ENCODE measurements around the gene GSTM5. TPM values are rescaled to one million over a fixed set of nuclear protein-coding genes. Genes with fewer than 3 reads are reported as not detected.
"Not testable (repeated sequence)": the region's sequence is repeated elsewhere in the genome, so short reads cannot be mapped to it uniquely, and the experiment has no call there.

GSTM5 gene
- total RNA-seq, 1 donor from 2014 or later, result 0.20 TPM

DNA sequence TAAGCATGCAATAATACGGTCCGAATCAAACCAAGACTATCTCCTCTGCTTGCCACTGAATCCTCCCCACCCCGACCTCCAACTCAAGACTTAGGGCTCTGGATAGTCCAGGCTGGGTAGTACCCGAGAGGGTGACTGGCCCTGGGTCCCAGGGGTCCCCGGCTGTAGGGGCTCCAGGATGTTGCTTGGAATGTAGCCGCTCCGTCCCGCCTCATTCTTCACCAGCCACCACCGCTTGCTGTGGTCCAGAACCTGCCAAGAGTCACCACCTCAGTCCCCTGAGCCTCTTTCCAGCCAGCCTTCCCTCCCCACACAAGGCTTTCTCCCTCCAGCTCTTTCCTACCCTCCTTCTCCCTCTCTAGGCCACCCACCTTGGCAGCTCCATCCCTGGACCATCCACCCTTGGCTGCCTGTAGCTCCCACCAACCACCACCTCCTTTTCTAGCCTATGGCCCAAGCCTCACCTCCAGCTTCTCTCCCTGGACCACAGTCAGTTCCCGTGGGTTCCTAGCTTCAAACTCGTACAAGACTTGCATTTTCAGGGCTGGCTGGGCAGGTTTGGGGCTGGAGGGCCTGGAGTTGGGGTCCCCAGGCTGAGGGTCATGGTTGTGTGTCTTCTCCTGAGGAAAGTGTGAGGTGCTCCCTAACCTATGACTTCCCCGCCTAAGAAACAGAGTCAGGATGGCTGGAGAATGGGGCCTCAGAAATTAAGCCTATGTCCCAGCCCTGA is 39.6 kb downstream of the GSTM5 start:
- no peak for DNase-seq

DNA sequence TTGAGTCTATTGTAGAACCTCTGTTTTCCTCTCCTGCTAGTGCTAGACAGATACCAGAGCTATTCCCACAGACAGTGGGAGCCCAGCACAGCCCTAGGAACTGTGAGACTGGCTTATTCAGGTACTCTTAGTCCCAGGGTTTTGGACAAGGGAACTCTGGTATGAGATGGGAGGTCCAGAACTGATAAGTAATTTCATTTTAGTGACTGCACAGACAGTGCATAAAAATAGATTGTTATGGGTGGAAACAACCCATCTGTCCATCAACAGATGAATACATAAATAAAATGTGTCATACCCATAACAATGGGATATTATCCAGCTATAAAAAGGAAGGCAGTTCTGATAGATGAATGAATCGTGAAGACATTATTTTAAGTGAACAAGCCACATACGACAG is 42.7 kb downstream of the GSTM5 start:
- no peak overlapping the region for H3K27ac Mint-ChIP-seq (ENCODE audit: unreplicated experiment)

More for the DNA sequence above, 39.6 kb downstream of the GSTM5 start:
- TF ChIP-seq, protein P1, sequence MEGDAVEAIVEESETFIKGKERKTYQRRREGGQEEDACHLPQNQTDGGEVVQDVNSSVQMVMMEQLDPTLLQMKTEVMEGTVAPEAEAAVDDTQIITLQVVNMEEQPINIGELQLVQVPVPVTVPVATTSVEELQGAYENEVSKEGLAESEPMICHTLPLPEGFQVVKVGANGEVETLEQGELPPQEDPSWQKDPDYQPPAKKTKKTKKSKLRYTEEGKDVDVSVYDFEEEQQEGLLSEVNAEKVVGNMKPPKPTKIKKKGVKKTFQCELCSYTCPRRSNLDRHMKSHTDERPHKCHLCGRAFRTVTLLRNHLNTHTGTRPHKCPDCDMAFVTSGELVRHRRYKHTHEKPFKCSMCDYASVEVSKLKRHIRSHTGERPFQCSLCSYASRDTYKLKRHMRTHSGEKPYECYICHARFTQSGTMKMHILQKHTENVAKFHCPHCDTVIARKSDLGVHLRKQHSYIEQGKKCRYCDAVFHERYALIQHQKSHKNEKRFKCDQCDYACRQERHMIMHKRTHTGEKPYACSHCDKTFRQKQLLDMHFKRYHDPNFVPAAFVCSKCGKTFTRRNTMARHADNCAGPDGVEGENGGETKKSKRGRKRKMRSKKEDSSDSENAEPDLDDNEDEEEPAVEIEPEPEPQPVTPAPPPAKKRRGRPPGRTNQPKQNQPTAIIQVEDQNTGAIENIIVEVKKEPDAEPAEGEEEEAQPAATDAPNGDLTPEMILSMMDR (IDR thresholded peaks at IDR 0.05; ENCODE audit: partially characterized antibody, unreplicated experiment), result no peak
- Mint-ChIP-seq H3K27me3 (ENCODE audit: unreplicated experiment) (peaks cover 3% of the 10 kb centered on the region), H3K4me3 (ENCODE audit: unreplicated experiment) (no peak overlapping the region), H3K36me3 (ENCODE audit: unreplicated experiment) (no peaks in the 10 kb centered on the region), H3K27ac (ENCODE audit: unreplicated experiment) (no peak overlapping the region), H3K9me3 (ENCODE audit: unreplicated experiment) (no peaks in the 10 kb centered on the region), H3K4me1 (ENCODE audit: low read depth, unreplicated experiment) (no peaks in the 10 kb centered on the region)

DNA sequence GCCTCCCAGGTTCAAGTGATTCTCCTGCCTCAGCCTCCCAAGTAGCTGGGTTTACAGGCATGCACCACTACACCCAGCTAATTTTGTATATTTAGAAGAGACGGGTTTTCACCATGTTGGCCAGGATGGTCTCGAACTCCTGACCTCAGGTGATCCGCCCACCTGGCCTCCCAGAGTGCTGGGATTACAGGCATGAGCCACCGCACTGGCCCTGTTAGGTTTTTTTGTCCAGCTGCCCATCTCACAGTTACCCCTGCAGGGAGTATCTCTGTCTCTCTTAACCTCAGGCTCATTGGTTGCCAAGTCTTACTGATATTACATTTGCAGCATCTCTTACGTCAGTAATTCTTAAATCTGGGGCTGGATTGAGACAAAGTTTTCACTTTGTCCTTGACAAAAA is 44.3 kb downstream of the GSTM5 start:
- H3K36me3 Mint-ChIP-seq (ENCODE audit: unreplicated experiment); H3K4me3 Mint-ChIP-seq (ENCODE audit: unreplicated experiment); H3K9me3 Mint-ChIP-seq (ENCODE audit: unreplicated experiment); H3K27me3 Mint-ChIP-seq (ENCODE audit: unreplicated experiment); H3K4me1 Mint-ChIP-seq (ENCODE audit: low read depth, unreplicated experiment); H3K27ac Mint-ChIP-seq (ENCODE audit: unreplicated experiment); DNase-seq: not testable (repeated sequence)

More for the DNA sequence above, 42.7 kb downstream of the GSTM5 start:
- no peak overlapping the region for H3K4me3 Mint-ChIP-seq (ENCODE audit: unreplicated experiment)
- H3K9me3 Mint-ChIP-seq (ENCODE audit: unreplicated experiment), result no peaks in the 10 kb centered on the region
- TF ChIP-seq, protein P1 (IDR thresholded peaks at IDR 0.05; ENCODE audit: partially characterized antibody, unreplicated experiment), result no peak
- no peaks in the 10 kb centered on the region for H3K4me1 Mint-ChIP-seq (ENCODE audit: low read depth, unreplicated experiment)
- H3K36me3 Mint-ChIP-seq (ENCODE audit: unreplicated experiment), result no peaks in the 10 kb centered on the region
- DNase-seq, result no peak
- H3K27me3 Mint-ChIP-seq (ENCODE audit: unreplicated experiment), result peaks cover 5% of the 10 kb centered on the region

DNA sequence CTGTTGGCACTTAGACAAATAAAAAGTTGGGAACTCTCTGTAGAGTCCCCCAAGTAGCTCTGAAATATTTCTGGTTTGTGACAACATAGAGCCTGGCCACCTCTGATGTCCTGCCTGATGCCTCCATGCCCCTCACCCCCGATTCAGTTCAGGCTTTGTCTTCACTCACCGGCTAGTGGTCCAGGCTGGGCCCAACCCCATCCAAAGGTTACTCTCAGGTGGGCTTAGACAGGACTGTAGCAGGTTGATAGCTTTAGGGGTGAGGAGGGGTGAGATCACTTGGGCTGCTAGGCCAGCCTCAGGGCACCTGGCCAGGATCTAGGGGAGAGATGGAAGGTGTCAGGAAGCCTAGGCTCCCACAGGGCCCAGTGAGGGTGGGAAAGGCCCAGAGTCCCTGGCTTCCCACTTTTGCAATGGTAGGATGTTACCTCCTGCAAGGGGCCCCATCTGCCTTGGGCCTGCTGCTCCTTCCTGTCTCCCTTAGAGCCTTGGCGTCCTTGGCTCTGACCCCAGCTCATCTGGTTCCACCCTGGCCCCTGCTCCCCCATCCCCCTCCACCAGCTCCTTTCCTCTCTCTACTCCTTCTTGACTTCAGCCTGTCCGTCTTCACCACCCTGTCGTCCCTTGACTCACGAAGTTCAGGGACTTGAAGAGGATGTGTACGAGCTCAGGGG is 44.9 kb downstream of the GSTM5 start:
- Mint-ChIP-seq H3K36me3 (ENCODE audit: unreplicated experiment) (no peaks in the 10 kb centered on the region), H3K27me3 (ENCODE audit: unreplicated experiment) (peaks cover 5% of the 10 kb centered on the region), H3K4me1 (ENCODE audit: low read depth, unreplicated experiment) (no peaks in the 10 kb centered on the region), H3K27ac (ENCODE audit: unreplicated experiment) (no peak overlapping the region), H3K4me3 (ENCODE audit: unreplicated experiment) (no peak overlapping the region), H3K9me3 (ENCODE audit: unreplicated experiment) (no peaks in the 10 kb centered on the region)
- DNase-seq, result no peak
- TF ChIP-seq, protein P1 (IDR thresholded peaks at IDR 0.05; ENCODE audit: partially characterized antibody, unreplicated experiment), result no peak

DNA sequence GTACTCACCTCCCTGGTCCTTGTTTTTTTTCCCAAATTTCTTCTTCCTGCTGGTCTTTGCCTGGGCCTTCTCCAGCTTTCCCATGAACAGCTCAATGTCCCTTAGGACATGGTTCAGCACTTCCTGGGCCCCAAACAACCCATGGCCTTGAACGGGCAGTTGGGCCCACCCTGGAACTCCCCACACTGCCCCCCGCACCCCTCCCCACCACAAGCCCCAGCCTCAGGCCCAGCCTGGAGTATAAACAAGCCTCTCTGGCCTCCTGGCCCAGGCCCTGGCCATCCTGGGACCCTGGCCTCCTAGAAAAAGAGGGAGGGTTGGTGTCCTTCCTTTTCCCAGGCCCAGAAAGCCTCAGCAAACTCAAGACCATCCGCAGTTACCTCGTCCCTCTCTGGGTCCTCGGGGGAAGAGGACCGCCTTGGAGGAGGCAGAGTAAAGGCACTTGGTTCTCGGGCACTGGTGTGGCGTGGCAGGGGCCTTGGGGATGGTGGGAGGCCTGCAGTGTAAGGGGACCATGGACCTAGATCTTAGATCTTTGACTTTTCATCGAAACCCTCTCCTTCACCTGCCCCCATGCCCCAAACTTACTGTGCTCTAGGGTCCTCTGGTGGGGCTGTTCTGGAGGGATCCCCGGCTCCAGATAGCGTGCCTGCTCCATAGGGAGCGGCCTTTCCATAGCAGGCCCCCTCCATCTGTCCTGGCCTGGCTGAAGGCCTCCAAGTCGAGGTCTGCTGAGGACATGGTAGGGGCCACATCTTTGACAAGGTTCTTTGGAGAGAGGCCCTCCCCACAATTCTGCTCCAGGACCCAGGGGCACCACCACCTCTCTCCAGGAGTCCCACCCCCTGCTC is 46.1 kb downstream of the GSTM5 start:
- DNase-seq, result no peak
- Mint-ChIP-seq H3K4me1 (ENCODE audit: low read depth, unreplicated experiment) (no peaks in the 10 kb centered on the region), H3K36me3 (ENCODE audit: unreplicated experiment) (no peaks in the 10 kb centered on the region), H3K27me3 (ENCODE audit: unreplicated experiment) (peaks cover 5% of the 10 kb centered on the region), H3K4me3 (ENCODE audit: unreplicated experiment) (no peak overlapping the region), H3K27ac (ENCODE audit: unreplicated experiment) (no peak overlapping the region), H3K9me3 (ENCODE audit: unreplicated experiment) (no peaks in the 10 kb centered on the region)
- TF ChIP-seq, protein P1 (IDR thresholded peaks at IDR 0.05; ENCODE audit: partially characterized antibody, unreplicated experiment), result no peak

All from glutamatergic neuron (in vitro differentiated cells).